Activated effector memory CD4-positive, alpha-beta T cell treated with anti-CD3 and anti-CD28 coated beads, Interleukin-2, amount 50 U/mL, for 16 hours (primary cell): Measurements from ENCODE around the gene LOXL3.

Experiments used
- DNase-seq: peaks from one replicate; pipeline ENCODE4 v3.0.0-alpha.2; 2020

Gene LOXL3

DNA sequence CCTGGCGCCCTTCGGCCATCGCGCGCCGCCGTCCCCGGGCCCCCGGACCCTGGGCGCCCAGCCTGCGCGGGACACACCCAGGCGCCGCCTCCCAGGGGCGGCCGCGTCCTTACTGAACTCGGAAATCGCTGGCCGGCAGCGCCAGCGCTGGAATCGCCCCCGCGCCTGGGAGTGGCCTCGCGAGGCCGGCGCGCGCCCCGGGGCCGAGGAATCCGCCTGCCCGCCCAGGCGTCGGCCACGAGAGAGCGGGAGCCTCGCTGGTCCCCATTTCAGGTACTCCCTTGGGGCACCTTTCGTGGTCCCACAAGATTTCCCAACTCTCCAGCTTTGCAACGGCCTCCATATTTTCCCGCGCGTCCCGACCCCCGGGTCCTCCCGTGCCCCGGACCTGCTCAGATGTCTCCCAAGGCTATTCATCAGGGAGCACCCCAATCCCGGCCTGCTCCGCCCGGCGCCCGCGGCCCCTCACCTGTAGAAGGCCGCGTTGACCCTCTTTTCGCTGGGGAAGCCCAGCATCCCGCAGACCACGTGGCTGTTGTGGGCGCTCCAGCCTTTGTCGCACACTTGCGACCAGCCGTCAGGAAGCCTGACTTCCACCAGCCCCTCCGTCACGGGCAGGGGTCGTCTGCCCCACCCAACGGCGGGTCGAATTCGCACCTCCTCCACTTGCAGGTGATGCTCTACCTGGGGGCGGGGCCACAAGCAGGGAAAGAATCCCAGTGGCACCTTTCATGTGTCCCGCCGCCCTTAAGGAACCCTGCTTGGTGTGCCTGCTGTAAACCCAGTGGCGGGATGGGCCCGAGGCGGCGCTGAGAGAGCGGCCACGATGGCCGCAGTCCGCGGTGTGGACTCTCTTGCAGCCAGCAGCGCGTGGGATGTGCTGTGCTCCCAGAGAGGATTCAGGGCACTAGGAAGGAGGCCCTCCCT, 4.6 kb downstream of the LOXL3 start:
- no peak for DNase-seq

DNA sequence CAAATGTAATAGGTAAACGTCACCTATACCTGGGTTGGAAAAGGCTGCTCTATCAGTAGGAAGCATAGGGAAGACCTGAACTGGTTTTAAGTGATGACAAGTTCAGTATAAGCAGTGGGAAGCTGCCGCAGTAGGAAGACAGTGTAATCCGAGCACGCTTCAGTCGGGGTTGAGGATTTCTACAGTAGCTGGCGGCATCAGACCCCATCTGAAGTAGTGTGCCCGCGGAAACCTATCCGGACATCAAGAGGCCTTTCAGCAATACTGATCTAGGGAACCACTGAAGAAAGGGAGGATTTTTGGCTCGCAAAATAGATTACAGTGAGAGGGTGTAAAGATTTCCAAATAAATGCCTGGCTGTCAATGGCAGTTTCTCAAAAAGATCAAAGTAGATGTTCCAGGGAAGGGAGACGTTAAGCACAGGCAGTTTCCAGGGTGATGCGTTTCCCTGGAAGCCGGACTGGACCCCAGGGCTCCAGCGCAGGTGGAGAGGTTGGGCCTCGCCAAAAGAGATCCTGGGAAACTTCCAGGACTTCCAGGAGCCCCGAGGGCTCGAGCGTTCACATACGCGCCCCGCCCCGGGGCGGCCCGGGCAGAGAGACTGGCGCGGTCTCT, 5.3 kb downstream of the LOXL3 start:
- no peak for DNase-seq

DNA sequence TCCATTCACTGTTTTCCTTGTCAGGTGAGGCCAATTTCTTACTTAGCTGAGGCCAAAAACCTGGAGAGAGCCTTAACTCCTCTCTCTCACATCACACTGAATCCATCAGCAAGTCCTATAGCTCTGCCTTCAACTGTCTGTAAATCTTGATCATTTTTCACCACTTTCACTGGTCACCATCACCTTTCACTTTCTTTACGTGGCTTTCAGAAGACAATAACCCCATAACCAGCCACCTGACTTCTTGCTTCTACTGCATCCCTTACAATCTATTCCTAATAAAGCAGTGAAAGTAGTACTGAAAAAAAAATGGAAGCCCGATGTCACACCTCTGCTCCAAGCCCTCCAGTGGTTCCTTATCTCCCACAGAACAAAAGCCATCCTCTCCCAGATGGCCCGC, 7.7 kb downstream of the LOXL3 start:
- no peak for DNase-seq

DNA sequence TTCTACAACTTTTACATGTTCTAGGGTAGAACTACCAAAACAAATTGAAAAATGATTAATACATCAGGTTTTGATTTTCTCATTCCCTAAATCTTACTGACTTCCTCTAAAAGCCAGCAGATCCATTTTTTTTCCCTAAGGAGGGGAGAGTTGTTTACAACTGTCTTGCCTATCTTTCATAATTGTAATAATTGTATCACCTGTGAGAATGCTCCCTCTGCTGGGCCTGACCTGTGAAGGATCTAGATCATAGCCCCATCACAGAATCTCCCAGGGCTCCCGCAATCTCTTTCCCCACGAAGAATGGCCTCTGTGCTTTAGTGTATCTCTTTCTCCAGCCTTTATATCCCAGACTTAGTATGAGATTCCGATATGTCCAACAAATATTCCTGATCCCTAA, 9.1 kb downstream of the LOXL3 start:
- DNase-seq: no peak

DNA sequence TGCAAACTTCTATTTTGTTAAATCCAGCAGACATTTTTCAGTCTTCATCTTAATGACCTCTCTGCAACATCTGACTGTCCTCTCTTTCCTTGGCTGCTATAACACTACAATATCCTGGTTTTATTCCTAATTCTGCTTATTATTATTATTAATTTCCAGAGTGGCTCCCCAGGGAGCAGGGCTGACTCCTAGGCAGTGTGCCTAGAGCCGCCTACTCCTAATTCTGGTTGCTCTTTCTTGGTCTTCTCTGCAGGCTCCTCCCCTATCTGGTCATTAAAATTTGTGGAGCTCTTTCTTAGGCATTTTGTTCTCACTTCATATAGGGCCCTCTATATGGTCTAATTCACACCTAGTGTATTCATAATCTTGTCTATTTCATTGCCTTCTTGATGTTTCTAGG, 10.8 kb downstream of the LOXL3 start:
- no peak for DNase-seq

DNA sequence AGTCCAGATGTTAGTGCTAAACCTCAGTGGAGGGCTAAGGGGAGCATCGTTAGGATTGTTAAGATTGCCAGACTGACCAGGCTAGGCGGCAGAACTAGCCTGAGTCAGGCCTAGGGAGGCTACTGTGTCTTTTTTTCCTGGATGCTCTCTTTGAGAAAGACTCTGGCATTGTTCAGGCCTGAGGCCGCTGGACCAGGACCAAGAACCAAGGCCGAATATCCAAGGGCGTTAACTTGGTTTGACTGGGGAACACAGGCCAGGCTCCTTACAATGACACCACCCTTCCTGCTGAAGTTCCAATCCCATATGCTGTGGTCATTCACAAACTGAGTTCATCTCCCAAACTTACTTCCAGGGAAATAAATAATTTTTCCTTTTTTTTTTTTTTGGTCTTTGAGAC, 13.5 kb downstream of the LOXL3 start:
- DNase-seq: no peak

DNA sequence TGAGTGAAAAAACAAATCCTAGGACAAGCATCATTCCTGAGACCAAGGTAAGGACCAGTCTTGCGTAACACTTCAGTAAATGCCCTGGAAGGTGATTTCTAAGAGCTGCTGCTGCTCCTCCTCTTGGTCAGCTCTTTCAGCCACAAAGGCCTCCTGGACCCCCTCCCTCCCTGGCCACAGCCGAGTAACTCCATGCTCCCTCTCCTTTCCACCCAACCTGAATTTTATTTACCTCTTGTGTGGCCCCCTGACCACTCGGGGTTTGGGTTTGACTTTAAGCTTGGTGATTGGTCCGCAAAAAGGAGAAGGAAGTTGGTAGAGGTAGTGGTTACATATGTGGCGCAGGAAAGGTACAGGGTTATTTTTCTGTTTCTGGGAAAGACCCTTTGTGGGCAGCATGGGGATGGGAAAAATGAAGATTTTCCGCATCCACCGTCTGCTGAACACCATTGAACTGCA, 14.8 kb downstream of the LOXL3 start:
- no peak for DNase-seq

DNA sequence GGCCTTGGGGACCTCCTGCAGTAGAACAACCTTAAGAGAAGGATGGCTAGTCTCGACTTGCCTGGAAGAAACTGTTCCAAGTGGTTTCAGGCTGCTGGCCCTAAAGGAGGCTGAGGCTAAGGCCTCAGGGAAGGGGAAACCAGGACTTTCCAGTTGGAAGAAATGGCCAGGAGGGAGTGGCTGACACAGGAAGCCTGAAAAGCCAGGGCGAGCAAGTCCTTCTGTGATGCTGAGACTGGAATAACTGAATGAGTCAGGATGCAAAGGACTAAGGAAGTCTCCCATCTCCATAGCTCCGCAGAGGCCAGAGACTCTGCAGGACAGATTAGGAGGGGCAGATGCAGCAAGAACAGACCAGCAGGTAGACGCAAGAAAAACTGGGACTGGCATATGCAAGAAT, 16.6 kb downstream of the LOXL3 start:
- DNase-seq: no peak

DNA sequence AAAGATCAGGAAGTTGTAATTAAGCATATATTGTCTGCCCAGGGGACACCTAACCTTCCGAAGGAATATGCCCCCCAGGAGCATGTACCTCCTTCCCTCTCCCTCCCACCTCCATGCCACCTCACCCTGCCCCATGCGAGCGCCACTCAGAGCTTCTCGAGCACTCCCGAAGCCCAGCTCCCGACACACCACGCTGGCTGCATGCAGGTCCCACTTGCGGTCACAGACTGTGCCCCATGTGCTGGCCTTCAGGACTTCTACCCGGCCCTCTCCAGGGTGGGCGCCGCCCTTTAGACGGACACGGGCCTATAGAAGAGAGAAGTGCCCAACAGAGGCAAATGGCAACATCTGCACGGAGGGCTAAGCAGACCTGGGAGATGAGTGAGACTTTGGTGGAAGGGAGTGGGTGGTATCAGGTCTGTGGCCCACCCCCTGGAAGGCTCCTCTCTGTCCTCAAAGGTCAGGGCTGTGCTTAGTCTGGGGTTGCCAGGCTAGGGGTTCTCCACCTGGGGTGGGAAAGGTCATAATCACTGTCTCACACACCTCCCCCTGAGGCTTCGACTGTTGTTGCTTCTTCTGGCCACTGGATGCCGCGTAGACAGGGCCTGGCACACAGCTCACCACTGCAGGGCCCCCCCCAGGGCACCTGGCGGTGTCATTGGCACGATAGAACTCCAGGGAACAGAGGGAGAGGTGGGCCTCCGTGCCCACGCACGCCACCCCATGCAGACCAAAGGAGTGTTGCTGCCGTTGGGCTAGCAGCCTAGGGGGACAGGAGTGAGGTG, 17.4 kb downstream of the LOXL3 start:
- no peak for DNase-seq

DNA sequence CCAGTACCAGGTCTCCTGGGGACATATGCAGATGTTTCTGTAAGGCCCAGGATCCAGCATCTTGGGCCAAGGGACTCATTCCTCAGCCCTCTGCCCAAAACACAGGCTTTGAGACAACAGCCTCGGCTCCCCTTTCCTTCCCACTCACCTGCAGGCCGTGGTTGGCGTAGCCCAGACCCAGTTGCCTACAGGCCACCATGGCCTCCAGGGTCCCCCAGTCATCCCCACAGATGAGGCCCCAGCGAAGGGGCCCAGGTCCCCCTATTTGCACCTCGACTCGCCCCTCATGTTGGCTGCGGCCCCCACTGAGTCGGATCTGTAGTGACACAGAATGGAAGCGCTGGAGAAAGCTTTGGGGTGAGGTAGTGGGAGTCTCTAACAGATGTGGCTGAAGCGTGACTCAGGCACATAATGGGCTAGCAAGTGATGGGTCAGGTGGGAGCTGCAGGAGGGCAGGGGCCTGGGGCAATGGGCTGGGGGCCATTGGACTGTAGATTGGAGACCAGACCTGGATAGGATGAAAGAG, 18.2 kb downstream of the LOXL3 start:
- no peak for DNase-seq

DNA sequence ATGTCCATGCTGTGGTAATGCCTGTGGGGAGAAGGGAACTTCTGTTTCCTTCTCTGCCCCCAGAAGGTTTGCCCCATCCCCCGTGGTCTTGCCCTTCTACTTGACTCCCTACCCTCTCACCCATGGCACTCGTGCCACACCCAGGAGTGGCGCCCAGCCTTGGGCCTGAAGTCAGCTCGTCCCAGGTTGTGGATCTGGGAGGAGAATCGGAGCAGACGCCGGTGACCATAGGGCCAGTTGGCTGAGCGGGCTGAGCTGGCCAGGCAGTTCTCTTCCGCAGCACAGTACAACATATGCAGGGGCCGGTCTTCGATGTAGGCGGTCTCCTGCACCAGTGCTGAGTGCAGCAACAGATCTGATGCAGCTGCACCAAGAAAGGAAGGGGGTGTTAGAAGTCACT, 19.3 kb downstream of the LOXL3 start:
- DNase-seq: no peak

DNA sequence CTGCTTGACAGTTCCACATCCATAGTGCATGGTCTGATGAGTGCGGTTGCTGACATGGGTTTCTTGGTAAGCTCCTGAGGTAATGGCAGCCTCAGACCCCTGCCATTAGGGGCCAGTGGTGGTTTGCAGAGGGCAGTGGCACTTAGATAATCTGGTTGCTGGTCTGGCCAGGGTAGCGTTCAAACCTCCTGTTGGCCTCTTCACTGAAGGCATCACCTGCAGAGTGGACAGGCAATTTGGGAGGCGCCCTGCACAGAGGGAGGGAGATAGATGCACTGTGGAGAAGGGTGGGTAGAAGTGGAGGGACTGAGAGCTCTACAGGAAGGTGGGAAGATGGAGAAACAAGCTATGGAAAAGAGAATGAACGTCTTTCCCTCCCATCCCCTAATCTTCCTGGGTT, 20.3 kb downstream of the LOXL3 start:
- no peak for DNase-seq

DNA sequence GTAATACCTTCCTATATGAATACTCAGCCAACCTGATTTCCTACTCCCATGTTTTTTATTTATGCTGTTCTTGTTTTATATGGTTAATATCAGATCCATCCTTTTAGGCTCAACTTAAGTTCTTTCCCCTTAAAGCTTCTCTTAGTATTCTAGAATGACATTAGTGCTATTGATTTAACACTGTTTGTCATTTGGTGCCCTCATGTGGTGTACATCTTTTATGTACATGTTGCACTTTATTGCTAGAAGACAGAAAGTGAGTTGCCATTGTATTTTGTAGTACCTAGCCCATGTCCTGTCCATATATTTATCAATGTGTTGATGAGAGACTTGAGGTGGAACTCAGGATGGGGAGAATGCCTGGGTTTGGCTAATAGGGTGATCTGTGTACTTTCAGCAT, 21.5 kb downstream of the LOXL3 start:
- no peak for DNase-seq

DNA sequence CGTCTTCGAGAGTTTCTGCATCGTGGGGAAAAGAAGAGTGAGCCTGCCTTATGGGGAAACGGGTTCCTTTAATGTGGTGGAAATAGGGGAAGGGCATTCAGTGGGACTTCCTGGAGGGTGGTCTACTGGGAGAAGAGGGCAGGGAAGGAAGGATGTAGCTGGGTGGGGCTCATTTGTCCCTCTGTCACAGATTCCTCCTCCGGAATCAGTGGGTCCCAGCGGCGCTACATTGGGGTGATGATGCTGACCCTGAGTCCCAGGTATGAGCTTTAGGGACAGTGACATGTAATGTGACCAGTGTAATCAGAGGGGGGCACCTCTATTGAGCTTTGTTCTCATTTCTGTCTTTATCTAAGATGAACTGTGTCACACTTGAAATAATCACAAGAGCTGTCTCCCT, 22.1 kb downstream of the LOXL3 start:
- no peak for DNase-seq

DNA sequence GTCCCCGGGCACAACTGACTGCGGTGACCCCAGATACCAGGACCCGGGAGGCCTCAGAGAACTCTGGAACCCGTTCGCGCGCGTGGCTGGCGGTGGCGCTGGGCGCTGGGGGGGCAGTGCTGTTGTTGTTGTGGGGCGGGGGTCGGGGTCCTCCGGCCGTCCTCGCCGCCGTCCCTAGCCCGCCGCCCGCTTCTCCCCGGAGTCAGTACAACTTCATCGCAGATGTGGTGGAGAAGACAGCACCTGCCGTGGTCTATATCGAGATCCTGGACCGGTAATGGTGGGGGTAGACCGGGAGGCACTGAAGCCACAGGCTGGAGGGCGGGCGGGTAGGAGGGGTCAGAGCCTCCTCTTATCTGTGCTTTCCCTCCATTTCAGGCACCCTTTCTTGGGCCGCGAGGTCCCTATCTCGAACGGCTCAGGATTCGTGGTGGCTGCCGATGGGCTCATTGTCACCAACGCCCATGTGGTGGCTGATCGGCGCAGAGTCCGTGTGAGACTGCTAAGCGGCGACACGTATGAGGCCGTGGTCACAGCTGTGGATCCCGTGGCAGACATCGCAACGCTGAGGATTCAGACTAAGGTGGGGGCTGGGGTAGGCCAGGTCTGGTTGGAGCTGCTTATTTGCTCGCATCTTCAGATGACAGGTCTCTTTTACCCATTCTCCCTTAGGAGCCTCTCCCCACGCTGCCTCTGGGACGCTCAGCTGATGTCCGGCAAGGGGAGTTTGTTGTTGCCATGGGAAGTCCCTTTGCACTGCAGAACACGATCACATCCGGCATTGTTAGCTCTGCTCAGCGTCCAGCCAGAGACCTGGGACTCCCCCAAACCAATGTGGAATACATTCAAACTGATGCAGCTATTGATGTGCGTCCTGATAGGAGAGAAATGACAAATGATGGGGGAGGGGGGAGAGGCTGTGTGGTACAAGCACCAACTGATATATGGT, 23.2 kb downstream of the LOXL3 start:
- DNase-seq: peak; percentile 81

DNA sequence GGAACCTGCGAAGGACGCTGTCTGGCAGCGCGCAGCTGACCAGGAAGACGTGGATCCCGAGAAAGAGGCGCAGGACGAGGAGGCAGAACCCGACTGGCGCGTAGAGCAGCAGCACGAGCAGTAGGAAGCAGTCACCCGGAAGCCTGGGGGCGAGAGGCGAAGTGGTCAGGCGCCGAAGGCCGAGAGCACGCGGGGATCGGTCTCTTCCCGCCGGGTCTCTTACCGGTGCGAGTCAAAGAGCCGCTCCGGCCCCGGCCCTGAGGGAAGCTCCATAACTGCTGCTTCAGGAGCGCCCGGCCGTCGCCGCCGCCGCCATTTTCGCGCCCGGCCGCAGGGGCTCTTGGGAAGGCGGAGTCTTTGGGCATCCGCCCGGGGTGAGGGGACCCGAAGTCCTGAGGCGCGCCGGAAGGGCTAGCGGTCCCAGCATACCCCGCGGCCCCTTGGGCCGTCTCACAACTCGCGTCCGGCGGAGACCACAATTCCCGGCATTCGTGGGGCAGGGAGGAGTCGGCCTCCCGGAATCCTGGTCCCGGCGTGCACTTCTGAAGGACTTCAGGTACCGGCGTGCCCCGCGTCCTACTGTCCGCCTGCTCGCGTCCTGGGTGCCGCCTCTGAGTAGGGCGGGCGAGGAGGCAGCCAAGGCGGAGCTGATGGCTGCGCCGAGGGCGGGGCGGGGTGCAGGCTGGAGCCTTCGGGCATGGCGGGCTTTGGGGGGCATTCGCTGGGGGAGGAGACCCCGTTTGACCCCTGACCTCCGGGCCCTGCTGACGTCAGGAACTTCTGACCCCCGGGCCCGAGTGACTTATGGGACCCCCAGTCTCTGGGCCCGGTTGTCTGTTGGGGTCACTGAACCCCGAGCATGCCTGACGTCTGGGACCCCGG, 24.1 kb downstream of the LOXL3 start, which contains the start of the genes AUP1 and HTRA2:
TSS of gene AUP1 (minus strand) at position 350 of the 882 bp plus-strand sequence. CDS start at position 273, 77 bp downstream.
TSS of gene HTRA2 (plus strand) at position 577 of the 882 bp plus-strand sequence. CDS start at position 651, 74 bp downstream.
- peak; percentile 96 for DNase-seq

DNA sequence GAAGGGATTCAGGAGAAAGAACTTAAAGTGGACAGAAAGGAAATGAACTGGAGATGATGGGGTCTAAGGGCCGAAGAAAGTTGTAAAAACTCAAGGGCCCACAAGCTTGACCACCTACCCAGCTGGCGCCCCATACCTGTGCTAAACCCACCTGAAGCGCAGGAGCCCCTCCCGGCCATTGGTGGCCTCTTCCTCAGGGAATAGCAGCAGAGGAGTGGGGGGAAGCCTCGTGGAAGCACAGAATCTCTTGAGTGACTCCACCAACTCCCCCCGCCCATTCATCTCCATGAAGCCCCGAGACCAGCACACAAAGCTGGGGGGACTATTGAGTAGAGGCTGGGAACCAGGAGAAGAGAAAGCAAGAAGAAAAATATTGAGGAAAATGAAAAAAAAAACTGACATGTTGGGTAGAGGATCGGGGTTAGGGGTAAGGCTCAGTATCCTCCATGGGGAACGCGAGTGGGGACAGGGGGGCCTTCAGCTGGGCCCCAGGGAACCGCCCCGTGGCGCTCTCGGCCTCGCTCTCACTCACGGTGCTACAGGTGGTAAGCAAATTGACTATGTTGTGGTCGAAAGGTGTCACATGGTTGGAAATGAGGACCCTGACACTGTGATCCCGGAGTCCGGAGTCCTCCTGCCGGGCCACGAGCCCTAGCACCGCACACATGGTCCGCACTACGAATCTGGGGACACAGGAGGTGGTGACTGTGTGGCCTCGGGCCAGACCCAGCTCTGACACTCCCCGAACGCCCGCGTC, 25.0 kb downstream of the LOXL3 start:
- no peak for DNase-seq

DNA sequence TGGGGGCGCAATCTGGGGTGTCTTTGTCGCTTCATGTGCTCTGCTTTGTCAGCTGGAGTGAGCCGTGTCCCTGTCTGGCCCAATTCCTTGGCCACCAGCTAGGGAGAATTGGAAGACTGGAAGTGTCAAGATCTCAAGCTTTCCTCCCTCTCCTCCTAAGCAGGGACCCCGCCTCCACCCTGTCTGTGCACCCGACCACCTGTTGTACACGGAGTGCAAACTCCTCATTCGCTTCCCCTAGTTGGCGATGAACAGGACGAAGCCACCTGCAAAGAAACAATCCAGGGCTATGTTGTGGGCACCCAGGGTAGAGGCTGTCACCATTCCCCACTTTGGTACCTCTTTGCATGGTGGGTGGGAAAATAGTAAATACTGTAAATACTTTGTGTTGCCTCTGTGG, 26.0 kb downstream of the LOXL3 start:
- DNase-seq: no peak

DNA sequence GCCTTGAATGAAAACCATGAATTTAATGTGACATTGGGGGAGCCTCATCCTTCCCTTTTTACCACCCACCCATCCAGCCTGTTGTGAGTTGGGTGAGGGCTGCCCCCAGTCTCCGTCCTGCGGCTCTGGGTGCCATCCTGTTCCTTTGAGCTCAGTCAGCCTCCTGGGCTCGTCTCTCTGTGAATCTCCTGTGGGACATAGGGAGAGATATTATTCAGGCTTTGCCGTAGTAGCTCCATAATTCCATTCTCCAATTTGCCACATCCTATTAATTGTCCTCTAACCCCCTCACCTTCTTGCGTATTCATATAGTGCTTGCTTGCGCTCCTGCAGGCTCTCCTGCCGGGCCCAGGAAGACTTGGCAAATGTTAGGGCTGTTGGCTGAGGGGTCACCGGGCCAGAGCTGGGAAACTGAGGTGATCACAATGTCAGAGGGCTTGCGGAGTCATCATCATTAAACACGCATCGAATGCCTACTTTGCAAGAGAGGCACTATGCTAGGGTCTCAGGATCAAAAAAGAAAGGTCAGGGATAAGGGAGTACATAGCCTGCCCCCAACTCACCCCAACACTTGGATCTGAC, 27.0 kb downstream of the LOXL3 start:
- no peak for DNase-seq
